HG02798 (cell line): ENCODE measurements around the gene HOXD13.

Experiments used
- ATAC-seq: cut with Tn5 transposase; IDR thresholded peaks from one replicate; pipeline ENCODE4 v1.9.1; 2021; ENCODE audit warnings: mild to moderate bottlenecking; ENCODE audit not compliant: unreplicated experiment, poor library complexity

Gene HOXD13

DNA sequence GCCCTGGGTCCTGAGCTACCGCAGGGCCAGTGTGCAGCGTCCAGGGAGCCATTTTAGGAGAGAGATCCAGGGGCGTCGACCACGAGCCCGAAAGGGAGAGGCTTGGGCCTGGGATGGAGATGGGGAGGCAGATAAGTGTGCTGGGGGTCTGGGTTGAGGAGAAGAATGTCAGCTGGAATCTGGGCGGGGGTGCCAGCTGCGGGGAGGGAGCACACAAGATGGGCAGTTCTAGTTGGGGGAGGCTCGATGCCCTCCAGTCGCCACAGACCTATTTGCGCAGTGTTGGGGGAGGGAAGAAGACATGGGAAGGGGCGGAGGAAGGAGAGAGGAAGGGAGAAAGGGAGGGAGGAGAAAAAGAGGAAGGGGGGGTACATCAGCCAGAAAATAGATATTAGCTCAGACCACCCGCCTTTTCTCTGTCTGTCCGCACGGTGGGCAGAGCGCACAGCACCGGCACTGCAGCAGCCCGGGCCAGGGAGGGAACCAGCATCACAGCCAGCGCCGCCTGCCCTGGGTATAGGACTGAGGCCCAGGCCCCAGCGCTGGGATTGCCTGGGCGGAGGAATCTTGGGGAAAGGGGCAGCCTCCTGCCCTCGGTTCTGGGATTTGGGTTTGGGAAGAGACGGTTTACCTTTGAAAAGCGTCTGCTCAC is 12.7 kb downstream of the HOXD13 start:
- ATAC-seq, result no peak

- no peak for ATAC-seq
Measured at GRCh38 chr2:176105730-176106580, 13.4 kb downstream of the HOXD13 start.

- no peak for ATAC-seq
Measured at GRCh38 chr2:176106581-176107539, 14.3 kb downstream of the HOXD13 start, which contains the start of gene HOXD11. Gene HOXD11 (plus strand): TSS chr2:176107280. CDS start chr2:176107356, 76 bp downstream.

DNA sequence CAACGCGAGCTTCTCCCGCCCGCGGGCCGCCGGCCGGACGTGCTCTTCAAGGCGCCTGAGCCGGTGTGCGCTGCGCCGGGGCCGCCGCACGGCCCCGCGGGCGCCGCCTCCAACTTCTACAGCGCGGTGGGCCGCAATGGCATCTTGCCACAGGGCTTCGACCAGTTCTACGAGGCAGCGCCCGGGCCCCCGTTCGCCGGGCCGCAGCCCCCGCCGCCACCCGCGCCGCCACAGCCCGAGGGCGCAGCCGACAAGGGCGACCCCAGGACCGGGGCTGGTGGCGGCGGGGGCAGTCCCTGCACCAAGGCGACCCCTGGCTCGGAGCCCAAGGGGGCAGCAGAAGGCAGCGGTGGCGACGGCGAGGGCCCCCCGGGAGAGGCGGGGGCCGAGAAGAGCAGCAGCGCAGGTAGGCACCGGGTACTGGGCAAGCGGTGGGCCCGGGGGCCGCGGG is 15.2 kb downstream of the HOXD13 start:
- ATAC-seq, result no peak

- ATAC-seq, result no peak
Measured at GRCh38 chr2:176109192-176109901, 16.8 kb downstream of the HOXD13 start.

DNA sequence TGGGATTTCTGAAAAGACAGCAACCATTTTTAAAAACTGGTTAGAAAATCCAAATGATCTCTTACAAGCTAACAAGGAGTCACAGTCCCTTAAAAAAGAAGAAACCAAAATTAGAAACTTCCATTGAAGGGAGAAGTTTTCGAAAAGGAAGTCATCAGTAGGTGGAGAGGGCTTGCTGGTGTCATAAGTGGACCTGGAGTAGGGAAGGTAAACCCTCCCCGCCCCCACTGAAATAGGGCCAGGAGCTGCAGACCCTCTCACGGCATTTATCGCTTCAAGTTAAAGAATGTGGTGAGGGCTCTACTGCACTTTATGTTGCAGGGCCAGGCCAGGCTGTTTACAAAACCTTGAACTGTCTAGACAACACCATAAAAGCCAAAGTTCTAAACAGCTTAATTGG is 17.4 kb downstream of the HOXD13 start:
- no peak for ATAC-seq

DNA sequence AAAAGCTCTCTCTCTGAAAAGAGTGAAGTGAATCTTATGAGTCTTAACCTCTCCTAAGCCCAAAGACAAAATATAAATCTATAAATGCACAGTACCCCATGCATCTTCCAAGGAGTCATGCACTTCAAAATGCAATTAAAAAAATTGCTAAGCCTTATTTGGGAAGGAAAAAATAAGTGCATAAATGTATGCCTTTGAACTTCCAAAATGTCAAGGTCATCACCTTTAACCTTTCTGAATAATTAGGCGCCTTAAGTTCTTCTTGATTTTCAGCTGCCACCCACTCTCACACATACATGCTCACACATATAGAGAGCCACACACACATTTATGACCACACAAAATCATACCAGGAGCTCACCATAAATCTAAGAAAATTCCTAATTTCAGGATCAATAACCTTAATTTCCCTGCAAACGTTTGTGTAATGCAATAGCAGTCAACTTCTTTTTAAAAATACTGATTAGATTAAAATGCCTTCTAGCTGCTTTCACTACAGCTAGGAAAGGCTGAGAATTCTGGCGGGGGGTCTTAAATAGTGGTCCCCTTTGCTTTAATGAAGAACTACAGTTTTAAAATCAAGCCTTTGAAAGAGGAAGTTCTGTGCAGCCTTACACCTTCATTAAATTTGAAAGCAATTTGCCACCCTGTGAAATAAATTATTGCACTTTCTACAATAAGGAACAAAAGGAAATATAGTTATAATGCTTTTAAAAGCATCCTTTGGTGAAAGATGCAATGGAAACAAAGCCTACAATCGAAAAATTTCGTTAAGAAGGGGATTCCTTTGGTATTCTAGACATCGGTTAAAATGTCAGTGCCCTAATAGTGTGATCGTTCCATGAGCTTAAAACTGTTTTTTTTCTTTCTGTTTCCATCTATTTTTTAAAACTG is 18.1 kb downstream of the HOXD13 start:
- no peak for ATAC-seq

- no peak for ATAC-seq
Measured at GRCh38 chr2:176111309-176111663, 18.8 kb downstream of the HOXD13 start.

DNA sequence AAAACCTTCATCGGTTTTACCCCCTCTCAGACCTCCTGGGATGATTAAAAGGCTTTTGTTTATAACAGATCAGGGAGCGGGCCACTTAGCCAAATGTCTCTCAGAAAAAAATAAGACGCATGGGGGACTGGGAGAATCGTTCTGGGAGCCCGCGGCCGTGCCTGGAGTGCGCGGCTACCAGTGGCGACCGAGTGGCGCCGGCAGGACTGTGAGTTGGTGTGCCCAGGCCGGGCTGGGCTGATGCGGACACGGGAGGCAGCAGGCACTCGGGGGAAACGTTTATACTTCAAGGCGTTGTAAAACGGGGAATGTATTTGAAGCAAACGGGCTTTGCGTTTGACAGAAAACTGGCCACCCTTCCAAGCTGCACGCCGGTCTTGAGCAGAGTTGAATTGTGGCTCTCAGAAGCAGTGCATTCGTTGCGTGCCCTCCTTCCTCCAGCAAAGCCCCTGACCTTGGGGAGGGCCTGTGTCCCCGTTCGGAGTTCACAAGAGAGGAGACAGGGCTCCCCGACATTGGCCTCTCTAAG is 19.4 kb downstream of the HOXD13 start:
- ATAC-seq, result no peak

DNA sequence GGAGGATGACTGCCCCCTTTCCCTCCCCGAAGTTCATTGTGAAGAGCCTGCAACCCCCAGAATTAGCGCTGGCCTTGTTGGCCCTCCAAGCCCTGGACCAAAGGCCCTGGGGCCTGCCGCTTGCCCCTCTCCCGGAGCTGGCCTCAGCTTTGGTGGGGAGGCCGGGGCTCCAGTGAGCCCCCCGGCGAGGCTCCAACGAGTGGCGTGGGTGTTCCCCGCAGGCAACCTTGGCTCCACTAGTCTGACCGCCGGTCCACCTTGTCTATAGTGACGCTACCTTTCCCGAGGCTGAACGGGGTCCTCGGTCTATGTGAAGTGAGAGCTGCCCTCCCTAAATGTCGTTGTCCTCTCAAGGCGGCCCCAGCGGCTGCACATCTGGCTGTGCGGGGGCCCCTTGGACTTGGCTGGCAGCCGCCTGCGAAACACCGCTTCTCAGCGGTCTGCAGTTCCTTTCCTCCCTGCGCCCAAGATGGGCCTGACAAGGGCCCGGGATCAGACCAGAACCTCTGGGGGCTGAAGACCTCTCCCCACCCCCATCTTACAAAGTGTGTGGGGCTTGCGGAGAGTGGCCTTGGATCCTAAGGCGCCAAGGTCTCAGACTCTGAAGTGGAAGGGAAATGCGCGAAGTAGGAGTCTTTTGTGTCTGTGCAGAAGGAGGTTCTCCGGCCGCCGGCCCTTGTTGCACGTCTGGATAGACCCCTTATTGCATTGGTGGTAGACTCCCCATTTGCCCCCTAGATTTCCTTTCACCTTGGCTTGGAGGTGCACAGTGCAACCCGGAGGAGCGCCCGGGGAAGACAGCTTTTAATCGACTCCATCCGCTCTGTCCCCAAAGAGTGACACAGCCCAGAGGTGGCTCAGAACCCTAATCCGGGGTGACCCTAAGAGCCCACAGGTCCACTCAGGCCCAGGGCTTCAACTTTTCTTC is 20.1 kb downstream of the HOXD13 start:
- no peak for ATAC-seq

GRCh38 chr2:176114120-176114929 is 21.8 kb downstream of the HOXD13 start:
- no peak for ATAC-seq

- no peak for ATAC-seq
Measured at GRCh38 chr2:176114930-176115625, 22.6 kb downstream of the HOXD13 start.

GRCh38 chr2:176115883-176116813 is 23.6 kb downstream of the HOXD13 start, which contains the start of gene HOXD10:
Gene HOXD10 (plus strand): TSS chr2:176116778. CDS start chr2:176116834, 56 bp downstream.
- no peak for ATAC-seq

DNA sequence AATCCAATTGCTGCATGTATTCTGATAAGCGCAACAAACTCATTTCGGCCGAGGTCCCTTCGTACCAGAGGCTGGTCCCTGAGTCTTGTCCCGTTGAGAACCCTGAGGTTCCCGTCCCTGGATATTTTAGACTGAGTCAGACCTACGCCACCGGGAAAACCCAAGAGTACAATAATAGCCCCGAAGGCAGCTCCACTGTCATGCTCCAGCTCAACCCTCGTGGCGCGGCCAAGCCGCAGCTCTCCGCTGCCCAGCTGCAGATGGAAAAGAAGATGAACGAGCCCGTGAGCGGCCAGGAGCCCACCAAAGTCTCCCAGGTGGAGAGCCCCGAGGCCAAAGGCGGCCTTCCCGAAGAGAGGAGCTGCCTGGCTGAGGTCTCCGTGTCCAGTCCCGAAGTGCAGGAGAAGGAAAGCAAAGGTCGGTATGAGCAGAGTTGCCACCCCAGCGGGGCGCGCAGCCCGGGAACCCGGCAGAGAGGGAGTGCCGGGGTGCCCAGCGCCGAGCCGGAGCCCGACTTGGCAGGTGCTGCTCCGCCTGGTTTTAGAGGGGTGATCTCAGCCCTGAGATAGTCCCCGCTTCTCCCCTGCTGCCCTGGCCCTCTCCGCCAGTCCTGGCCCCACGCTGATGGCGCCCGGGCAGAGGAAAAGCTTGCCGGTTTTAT is 24.8 kb downstream of the HOXD13 start:
- ATAC-seq, result no peak
